CMK (cell line): ENCODE results near the gene FHL3.

Source experiments
- DNase-seq: peaks from one replicate; pipeline ENCODE4 v3.0.0-alpha.2; 2010; ENCODE audit warnings: low read depth

FHL3 gene

GRCh38 chr1:38005195-38006007, at the start of gene FHL3:
Gene FHL3 (minus strand): TSS chr1:38005514. CDS start chr1:37999412, 6,102 bp downstream.
- DNase-seq = peak; percentile 81

GRCh38 chr1:38053416-38054091, 48.2 kb upstream of the FHL3 start:
- DNase-seq = no peak

DNA sequence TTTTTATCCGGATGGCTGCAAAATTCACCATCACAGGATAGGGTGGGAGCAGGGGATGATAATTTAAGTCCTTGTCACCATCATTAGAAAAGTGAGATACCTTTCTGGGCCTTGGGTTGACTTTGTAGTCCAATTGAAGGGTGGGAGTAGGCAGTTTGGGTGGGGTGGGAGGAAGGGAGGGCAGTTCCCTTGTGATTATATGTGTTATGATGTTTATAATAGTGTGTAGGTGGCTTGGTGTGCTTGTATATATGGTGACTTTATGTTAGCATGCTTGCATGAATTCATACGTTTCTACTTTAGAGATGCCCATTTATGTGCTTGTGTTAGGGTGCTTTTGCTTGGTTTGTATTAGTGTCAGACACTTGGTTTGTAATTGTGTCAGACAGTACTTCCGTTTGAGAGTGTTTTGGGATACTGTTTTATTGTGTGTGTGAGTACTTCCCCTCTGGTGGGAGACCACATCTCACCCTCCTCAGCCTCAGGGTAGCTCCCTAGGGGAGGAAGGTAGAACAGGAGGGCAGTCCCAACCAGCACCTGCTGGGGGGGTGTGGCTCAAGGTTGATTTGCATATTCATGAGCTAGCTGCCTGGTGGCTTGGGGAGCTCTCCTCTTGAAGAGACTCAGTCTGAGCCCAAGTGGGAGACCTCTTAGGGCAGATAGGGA, 47.6 kb upstream of the FHL3 start:
- DNase-seq = no peak

- no peak for DNase-seq
These were observed 45.8 kb upstream of the FHL3 start for GRCh38 chr1:38051079-38051543.

GRCh38 chr1:38050397-38051078, 45.2 kb upstream of the FHL3 start:
- DNase-seq = no peak

GRCh38 chr1:38047603-38048141, 42.4 kb upstream of the FHL3 start:
- DNase-seq = no peak

- no peak for DNase-seq
These were observed 41.7 kb upstream of the FHL3 start for GRCh38 chr1:38046884-38047602.

DNA sequence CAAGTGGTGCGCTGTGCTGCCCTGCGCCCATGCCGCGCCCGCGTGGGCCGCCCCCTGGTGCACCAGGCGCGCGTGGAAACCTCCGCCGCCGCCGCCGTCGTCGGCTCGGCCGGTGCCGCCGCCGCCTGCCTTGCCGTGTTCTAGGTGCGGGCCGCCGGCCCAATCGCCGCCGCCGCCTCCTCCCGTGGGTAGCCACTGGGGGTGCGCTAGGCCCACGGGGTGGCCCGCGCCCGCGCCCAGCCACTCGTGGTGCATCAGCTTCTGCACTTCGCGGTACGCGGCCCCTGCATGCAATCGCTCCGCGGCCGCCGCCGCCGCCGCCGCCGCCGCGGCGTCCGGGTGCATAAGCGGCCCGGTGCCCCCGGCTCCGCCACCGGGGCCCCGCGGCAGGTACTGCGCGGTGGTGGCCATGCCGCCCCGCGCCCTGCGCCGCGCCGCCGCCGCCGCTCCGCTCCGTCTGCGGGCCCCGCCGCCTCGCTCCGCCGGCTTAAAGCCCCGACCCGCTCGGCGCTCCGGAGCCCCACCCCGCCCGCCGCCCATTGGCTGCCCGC, 41.1 kb upstream of the FHL3 start, which contains the start of gene POU3F1:
Gene POU3F1, minus strand, starts transcription at position 461 of the 551 bp plus-strand sequence. Its CDS starts 50 bp downstream, at position 411.
- no peak for DNase-seq

GRCh38 chr1:38045401-38046332, 40.4 kb upstream of the FHL3 start:
- DNase-seq = no peak

DNA sequence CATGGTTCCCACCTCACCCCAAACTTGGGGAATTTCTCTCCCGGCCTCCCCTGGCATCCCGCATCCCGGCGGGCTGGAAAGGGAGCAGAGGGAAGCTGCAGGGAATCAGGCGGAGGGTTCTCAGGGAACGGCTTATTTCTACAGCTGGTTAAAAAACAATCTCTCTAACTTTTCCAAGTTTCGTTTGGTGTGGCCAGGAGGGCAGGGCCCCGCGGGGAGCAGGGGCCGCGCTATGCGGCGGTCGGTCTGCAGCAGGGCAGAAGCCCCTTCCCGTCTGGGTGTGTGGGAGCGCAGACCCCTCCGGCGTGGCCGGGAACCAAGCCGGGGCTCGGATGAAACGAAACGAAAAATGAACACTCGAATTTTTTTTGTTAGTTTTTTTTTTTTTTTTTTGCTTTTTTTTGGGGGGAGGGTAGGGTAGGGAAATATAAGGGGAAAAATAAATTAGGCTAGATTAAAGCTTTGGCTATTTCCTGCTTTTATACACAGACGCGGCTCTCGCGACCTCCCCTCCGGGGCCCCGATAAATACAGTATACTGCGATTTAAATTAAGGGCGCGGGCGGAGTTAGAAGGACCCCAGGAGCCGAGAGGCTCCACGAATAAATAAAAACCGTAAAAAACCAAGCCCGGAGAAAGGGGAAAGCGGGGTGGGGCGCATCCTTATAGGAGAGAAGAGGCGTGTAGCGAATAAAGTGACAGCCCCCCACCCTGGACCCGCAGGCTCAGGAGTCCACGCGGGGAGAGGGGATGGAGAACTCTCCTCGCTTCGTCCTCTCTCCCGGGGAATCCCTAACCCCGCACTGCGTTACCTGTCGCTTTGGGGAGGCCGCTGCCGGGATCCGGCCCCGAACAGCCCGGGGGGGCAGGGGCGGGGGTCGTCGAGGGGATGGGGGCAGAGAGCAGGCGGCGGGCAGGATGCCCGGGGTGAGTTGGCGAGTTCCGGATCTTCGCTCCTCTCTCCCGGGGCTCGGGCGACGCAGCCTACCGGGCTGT, 39.2 kb upstream of the FHL3 start:
- DNase-seq = no peak

- DNase-seq = no peak
These were observed 37.9 kb upstream of the FHL3 start for GRCh38 chr1:38043036-38043747.

DNA sequence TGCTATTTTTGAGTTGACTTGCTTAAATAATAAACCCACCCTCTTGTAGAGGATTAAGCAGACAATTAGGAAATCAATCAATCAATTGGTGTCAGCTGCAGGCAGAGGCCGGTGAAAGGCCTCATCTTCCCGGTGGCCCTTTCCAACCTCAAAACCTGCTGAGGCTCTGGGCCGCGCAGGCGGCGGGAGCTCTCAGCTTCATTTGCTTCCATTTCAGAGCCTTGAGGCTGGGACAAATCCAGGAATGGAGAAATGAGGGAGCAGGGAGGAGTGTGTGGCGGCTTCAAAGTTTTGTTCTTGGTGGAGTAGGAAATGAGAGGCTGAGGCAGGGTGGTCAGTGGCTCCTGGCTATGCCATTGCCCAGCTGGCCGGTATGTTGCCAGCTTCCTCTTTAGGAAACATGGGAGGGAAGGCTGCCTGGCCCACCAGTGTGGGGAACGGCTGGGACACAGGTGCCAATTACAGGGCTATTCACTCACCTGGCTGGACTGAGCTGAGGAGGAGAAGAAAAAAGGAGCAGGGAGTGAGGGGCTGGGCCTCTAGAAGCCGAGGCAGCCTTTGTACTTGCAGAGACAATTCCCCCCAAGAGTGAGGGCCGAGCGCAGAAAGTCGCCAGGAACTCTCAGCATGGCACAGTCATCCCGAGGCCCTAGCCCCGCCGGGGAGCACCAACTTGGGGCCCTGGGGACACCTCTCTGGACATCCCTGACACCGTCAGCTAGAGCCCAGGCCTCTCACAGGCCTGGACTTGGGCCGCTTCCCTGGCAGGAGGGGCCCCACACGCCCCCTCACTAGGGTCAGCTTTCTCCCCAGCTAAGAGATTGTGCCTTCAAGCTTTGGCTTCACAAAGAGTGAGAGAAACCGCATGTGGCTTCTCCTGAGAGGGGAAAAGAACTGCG, 36.9 kb upstream of the FHL3 start:
- no peak for DNase-seq

- DNase-seq = no peak
These were observed 34.2 kb upstream of the FHL3 start for GRCh38 chr1:38039331-38040088.

GRCh38 chr1:38038861-38039260, 33.5 kb upstream of the FHL3 start:
- no peak for DNase-seq

GRCh38 chr1:38037221-38037939, 32.1 kb upstream of the FHL3 start:
- no peak for DNase-seq
